ENCODE results near the gene IQCK.

DNA sequence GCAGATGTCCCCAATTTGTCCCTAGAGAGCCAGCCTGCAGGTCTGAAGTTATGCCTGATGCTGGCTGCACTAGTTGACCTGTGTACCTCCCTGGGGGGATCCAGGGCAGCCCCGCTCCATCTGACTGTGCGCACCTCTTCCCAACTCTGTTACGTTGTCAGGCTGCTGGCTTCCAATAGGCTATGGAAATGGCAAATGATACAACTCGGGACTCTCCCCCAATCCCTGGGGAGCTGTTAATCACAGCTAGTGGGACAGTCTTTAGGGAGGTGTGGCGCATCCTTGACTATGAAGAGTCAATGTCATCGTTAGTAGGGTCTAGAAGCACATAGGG lies 136.4 kb downstream of the IQCK start:
- TF ChIP-seq, protein P1, sequence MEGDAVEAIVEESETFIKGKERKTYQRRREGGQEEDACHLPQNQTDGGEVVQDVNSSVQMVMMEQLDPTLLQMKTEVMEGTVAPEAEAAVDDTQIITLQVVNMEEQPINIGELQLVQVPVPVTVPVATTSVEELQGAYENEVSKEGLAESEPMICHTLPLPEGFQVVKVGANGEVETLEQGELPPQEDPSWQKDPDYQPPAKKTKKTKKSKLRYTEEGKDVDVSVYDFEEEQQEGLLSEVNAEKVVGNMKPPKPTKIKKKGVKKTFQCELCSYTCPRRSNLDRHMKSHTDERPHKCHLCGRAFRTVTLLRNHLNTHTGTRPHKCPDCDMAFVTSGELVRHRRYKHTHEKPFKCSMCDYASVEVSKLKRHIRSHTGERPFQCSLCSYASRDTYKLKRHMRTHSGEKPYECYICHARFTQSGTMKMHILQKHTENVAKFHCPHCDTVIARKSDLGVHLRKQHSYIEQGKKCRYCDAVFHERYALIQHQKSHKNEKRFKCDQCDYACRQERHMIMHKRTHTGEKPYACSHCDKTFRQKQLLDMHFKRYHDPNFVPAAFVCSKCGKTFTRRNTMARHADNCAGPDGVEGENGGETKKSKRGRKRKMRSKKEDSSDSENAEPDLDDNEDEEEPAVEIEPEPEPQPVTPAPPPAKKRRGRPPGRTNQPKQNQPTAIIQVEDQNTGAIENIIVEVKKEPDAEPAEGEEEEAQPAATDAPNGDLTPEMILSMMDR (IDR thresholded peaks at IDR 0.05): no peak
- TF ChIP-seq POLR2A (IDR thresholded peaks at IDR 0.05): no peak
- no peak for TF ChIP-seq POLR2AphosphoS5 (IDR thresholded peaks at IDR 0.05)
